Measurements from ENCODE around the gene CENPP. TPM values are rescaled to one million over a fixed set of nuclear protein-coding genes. Genes with fewer than 3 reads are reported as not detected.

CENPP gene
- total RNA-seq, 2 donors from 2014 or later: 1.1 to 1.2 TPM

DNA sequence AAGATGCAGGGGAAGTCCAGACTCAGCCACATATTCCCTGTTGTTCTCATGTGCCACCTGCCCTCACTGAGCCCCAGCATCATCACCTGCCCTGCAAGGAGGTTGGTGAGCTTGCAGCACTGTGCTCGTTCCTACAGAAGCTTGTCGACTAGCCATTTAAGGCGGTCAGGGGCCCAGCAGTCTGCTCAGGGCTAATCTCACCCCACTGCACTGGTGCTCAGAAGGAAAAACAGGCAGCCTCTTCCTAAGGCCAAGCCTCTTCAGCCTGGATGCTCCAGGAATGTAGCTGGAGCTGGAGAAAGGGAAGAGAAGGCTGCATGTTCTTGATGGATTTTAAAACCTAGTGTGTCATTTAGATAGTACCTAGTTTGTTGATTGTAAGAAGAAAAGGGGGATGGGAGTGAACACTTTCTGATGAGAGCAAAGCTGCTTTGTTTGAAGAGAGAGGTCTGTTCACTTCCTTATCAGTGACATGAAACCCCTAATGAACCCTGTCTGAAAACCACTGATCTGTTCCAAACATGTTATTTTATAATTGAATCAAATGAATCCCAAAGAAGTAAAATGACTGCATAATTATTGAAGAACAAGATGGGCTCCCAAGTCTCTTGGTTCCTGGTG lies 167.1 kb downstream of the CENPP start:
- DNase-seq (ENCODE audit: low spot score): no peak
- no peak overlapping the region for H3K4me3 ChIP-seq
- H3K36me3 ChIP-seq: no peaks in the 10 kb centered on the region
- no peak overlapping the region for H3K27ac ChIP-seq
- no peaks in the 10 kb centered on the region for H3K4me1 ChIP-seq
- no peaks in the 10 kb centered on the region for H3K27me3 ChIP-seq
- no peak for TF ChIP-seq CTCF (IDR thresholded peaks at IDR 0.05)
- H3K9me3 ChIP-seq: no peaks in the 10 kb centered on the region

DNA sequence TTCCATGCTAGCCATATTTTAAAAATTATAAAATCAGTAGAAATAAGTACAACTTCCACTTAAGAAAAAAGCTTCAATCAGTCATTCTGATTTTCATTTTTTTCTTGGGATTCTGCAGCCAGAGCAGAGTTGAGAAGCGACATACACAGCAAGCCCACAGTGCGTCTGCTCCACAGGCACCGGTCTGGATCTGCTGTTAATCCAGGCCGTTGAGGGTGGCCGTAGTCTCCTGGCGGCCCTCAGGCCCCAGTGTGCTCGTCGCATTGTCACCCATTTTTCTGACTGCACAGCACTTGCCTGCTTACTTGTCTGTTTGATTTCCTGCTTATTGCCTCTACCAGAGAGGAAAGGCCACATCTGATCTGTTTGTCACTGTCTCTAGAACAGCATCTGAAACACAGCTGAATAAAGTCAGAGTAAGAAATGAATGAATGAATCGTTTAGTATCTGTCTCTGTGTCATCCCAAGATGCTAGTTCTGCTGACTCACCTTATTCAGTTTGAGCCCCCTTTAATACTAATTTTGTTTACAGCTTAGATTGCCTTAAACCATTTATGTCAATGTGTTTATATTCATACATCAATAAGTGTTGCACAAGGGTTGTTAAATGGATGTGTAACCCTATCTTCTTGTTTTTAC lies 168.1 kb downstream of the CENPP start:
- no peak for DNase-seq (ENCODE audit: low spot score)
- Histone ChIP-seq H3K27me3 (no peaks in the 10 kb centered on the region), H3K27ac (no peak overlapping the region), H3K9me3 (no peaks in the 10 kb centered on the region), H3K4me1 (no peaks in the 10 kb centered on the region), H3K4me3 (no peak overlapping the region), H3K36me3 (no peaks in the 10 kb centered on the region)
- TF ChIP-seq CTCF (IDR thresholded peaks at IDR 0.05): no peak

DNA sequence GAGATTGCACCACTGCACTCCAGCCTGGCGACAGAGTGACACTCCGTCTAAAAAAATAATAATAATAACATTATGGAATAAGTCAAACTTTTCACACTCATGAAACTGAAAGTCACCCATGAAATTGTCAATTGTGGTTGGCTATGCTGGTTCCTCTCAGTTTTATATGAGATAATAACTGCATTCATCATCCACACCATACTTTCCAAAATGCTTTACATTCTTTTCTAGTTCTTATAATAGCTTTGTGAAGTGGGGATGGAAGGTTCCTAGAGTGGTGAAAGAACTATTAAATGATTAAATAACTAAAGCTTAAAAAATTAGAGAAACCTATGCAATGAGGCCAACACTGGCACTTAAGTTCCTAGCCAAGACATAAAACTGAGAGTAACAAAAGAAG lies 169.1 kb downstream of the CENPP start:
- TF ChIP-seq CTCF (IDR thresholded peaks at IDR 0.05): no peak
- Histone ChIP-seq H3K4me1 (no peaks in the 10 kb centered on the region), H3K27ac (no peak overlapping the region), H3K9me3 (no peaks in the 10 kb centered on the region), H3K36me3 (no peaks in the 10 kb centered on the region), H3K4me3 (no peak overlapping the region), H3K27me3 (no peaks in the 10 kb centered on the region)
- no peak for DNase-seq (ENCODE audit: low spot score)

DNA sequence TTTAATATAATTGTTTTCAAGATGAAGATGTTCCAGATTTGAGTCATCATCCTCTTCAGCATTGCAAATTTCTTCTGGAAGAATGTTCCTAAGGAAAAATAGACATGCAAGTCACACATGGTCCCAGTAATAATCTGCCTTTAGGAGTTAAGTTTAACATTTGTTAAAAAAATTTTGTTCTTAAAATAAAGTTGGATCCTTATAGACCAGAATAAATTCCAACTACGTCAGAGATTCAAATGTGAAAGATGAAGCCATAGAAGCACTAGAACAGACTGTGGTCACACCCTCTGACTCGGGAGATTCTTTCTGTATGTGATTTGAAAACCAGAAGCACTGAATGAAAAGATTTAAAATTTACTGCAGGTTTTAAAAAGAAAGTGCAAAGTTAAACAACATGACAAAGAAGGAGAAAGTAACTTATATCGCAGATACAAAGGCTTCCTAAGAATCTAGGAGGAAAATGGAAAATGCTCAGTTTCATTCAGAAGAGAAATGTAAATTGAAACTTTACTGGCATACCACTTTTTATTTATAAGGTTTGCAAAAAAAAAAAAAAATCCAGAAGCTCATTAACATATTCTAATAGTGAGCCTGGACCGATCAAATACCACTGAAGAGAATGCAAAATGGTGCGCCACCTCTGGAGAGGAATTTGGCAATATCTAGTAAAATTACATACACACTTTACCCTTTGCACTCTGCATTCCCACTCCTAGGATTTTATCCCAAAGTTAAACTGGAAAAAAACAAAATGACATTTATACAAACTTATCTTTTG lies 170.8 kb downstream of the CENPP start:
- H3K27me3 ChIP-seq: no peaks in the 10 kb centered on the region
- no peak overlapping the region for H3K4me3 ChIP-seq
- H3K4me1 ChIP-seq: no peaks in the 10 kb centered on the region
- no peak for TF ChIP-seq CTCF (IDR thresholded peaks at IDR 0.05)
- no peaks in the 10 kb centered on the region for H3K36me3 ChIP-seq
- no peak overlapping the region for H3K27ac ChIP-seq
- no peak for DNase-seq (ENCODE audit: low spot score)
- no peaks in the 10 kb centered on the region for H3K9me3 ChIP-seq

DNA sequence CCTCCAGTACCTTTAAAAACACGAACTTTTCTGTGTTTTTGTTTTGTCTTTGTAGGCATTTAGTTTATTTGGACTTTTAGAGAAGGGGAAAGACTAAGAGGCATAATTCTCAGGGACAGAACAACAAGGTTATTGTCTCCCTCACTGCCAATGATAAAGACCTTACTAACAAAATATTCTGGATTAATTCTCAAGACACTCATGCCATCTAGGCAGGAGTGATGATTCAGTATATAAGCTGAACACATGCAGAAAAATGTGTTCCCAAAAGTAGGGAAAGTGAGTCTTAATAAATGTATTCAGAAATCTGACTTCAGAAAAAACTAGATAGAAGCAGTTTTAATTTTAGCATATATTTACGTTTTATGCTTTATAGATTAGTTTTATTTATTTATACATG lies 173.9 kb downstream of the CENPP start:
- no peaks in the 10 kb centered on the region for H3K36me3 ChIP-seq
- H3K4me3 ChIP-seq: no peak overlapping the region
- TF ChIP-seq CTCF (IDR thresholded peaks at IDR 0.05): no peak
- no peak overlapping the region for H3K27ac ChIP-seq
- peaks cover 0 to 6% of the 10 kb centered on the region in 2 donors for H3K4me1 ChIP-seq
- H3K9me3 ChIP-seq: no peaks in the 10 kb centered on the region
- no peak for DNase-seq (ENCODE audit: low spot score)
- no peaks in the 10 kb centered on the region for H3K27me3 ChIP-seq

Data from right atrium auricular region (tissue), 2 donors.